Hepatocyte (in vitro differentiated cells): ENCODE results near the gene THSD4. TPM values are rescaled to one million over a fixed set of nuclear protein-coding genes. Genes with fewer than 3 reads are reported as not detected.

Experiments used
- DNase-seq: peaks from one replicate; pipeline ENCODE4 v3.0.0-alpha.2; 2016; ENCODE audit warnings: low spot score
- H2AFZ ChIP-seq: fragments of 200-600 bp; sonication (generic); 2 replicates; pipeline ENCODE4 v1.6.0; 2016; ENCODE audit warnings: antibody characterized with exemption, mild to moderate bottlenecking
- H3K27ac ChIP-seq: fragments of 200-600 bp; sonication (generic); 2 replicates; pipeline ENCODE4 v1.5.1; 2016; ENCODE audit warnings: mild to moderate bottlenecking
- H3K27me3 ChIP-seq: fragments of 200-600 bp; sonication (generic); 2 replicates; pipeline ENCODE4 v1.6.1; 2016
- H3K36me3 ChIP-seq: fragments of 200-600 bp; sonication (generic); replicated peaks from 2 replicates; pipeline ENCODE4 v1.5.1; 2016; ENCODE audit warnings: low read depth; ENCODE audit not compliant: insufficient read depth
- H3K4me1 ChIP-seq: fragments of 200-600 bp; sonication (generic); 2 replicates; pipeline ENCODE4 v1.5.1; 2016; ENCODE audit warnings: mild to moderate bottlenecking, moderate library complexity; ENCODE audit not compliant: insufficient read depth
- H3K4me2 ChIP-seq: fragments of 200-600 bp; sonication (generic); 2 replicates; pipeline ENCODE4 v1.6.0; 2016
- H3K4me3 ChIP-seq: fragments of 200-600 bp; sonication (generic); 2 replicates; pipeline ENCODE4 v1.5.1; 2016; ENCODE audit warnings: mild to moderate bottlenecking
- H3K79me2 ChIP-seq: fragments of 200-600 bp; sonication (generic); 2 replicates; pipeline ENCODE4 v1.6.0; 2017; ENCODE audit warnings: mild to moderate bottlenecking
- H3K9me2 ChIP-seq: fragments of 200-600 bp; sonication (generic); replicated peaks from 2 replicates; pipeline ENCODE4 v1.6.0; 2017; ENCODE audit warnings: mild to moderate bottlenecking; ENCODE audit not compliant: insufficient read depth
- H3K9me3 ChIP-seq: fragments of 200-600 bp; sonication (generic); 2 replicates; pipeline ENCODE4 v1.5.1; 2016; ENCODE audit warnings: low read depth, mild to moderate bottlenecking
- H4K20me1 ChIP-seq: fragments of 200-600 bp; sonication (generic); 2 replicates; pipeline ENCODE4 v1.6.0; 2016; ENCODE audit warnings: mild to moderate bottlenecking; ENCODE audit not compliant: insufficient read depth, poor library complexity, severe bottlenecking
- CTCF ChIP-seq: fragments of 200-600 bp; sonication (generic); IDR thresholded peaks from 2 replicates; pipeline ENCODE4 v1.5.1; 2016; ENCODE audit warnings: antibody characterized with exemption, mild to moderate bottlenecking; ENCODE audit not compliant: poor library complexity
- EZH2 ChIP-seq: fragments of 200-600 bp; sonication (generic); IDR thresholded peaks from 2 replicates; pipeline ENCODE4 v1.6.1; 2016; ENCODE audit warnings: antibody characterized with exemption, mild to moderate bottlenecking, borderline replicate concordance
- EZH2phosphoT487 ChIP-seq: fragments of 200-600 bp; sonication (generic); IDR thresholded peaks from one replicate; pipeline ENCODE4 v1.6.1; 2018; ENCODE audit warnings: antibody characterized with exemption, mild to moderate bottlenecking, low read depth, moderate library complexity; ENCODE audit not compliant: unreplicated experiment, severe bottlenecking
- WGBS: methylation state at CpG from one replicate; pipeline ENCODE4 v1.1.6; 2016; ENCODE audit warnings: low lambda C conversion rate; ENCODE audit errors: missing lambda C conversion rate; 5-methylcytosine and 5-hydroxymethylcytosine counted together
- polyA plus RNA-seq: library from polyadenylated mRNA; unstranded; fragments of >200 nt; fragmentation: Nextera tagmentation; extraction: Ambion mirVana; gene quantifications from 2 replicates; pipeline ENCODE4 v1.2.1, GENCODE V29; 2016
- total RNA-seq: library from RNA; depleted of rRNA; stranded (reverse); fragments of >200 nt; gene quantifications from 2 replicates; pipeline ENCODE4 v1.2.3, GENCODE V29; 2014

THSD4 gene
- total and polyA plus RNA-seq, 2 experiments from 2014 or later, result 4.3 to 7.0 TPM

- Histone ChIP-seq H3K36me3 (no peaks in the 10 kb centered on the region), H3K9me3 (no peaks in the 10 kb centered on the region), H3K9me2 (no peaks in the 10 kb centered on the region), H2AFZ (no peak overlapping the region), H3K27me3 (no peaks in the 10 kb centered on the region), H3K4me2 (no peak overlapping the region), H3K4me3 (no peak overlapping the region), H3K27ac (no peak overlapping the region), H3K79me2 (no peaks in the 10 kb centered on the region), H4K20me1 (no peaks in the 10 kb centered on the region), H3K4me1 (no peaks in the 10 kb centered on the region)
- WGBS, result 67% methylated on average over 8 of the region's 8 CpGs
- TF ChIP-seq CTCF (no peak), EZH2phosphoT487 (no peak), EZH2 (no peak)
- DNase-seq, result no peak
Observed at GRCh38 chr15:71431343-71432336, 316.4 kb downstream of the THSD4 start.

- H3K4me2 ChIP-seq, result no peak overlapping the region
- no peaks in the 10 kb centered on the region for H4K20me1 ChIP-seq
- TF ChIP-seq CTCF (no peak), EZH2 (no peak), EZH2phosphoT487 (no peak)
- H3K27ac ChIP-seq, result no peak overlapping the region
- H3K79me2 ChIP-seq, result no peaks in the 10 kb centered on the region
- 90% methylated on average over 1 of the region's 1 CpG for WGBS
- H2AFZ ChIP-seq, result no peak overlapping the region
- H3K36me3 ChIP-seq, result no peaks in the 10 kb centered on the region
- DNase-seq, result no peak
- no peaks in the 10 kb centered on the region for H3K4me1 ChIP-seq
- no peak overlapping the region for H3K4me3 ChIP-seq
- no peaks in the 10 kb centered on the region for H3K9me3 ChIP-seq
- H3K9me2 ChIP-seq, result no peaks in the 10 kb centered on the region
- H3K27me3 ChIP-seq, result no peaks in the 10 kb centered on the region
Observed at GRCh38 chr15:71433402-71433801, 318.1 kb downstream of the THSD4 start.

- Histone ChIP-seq H3K27ac (no peak overlapping the region), H3K79me2 (no peaks in the 10 kb centered on the region), H3K9me2 (no peaks in the 10 kb centered on the region), H3K4me2 (no peak overlapping the region), H4K20me1 (no peaks in the 10 kb centered on the region), H3K4me1 (no peaks in the 10 kb centered on the region), H3K9me3 (no peaks in the 10 kb centered on the region), H2AFZ (no peak overlapping the region), H3K36me3 (no peaks in the 10 kb centered on the region), H3K27me3 (no peaks in the 10 kb centered on the region), H3K4me3 (no peak overlapping the region)
- WGBS, result 90% methylated on average over 2 of the region's 2 CpGs
- no peak for DNase-seq
- no peak for TF ChIP-seq EZH2
- no peak for TF ChIP-seq CTCF
- no peak for TF ChIP-seq EZH2phosphoT487
Observed at GRCh38 chr15:71434774-71435173, 319.5 kb downstream of the THSD4 start.
